ENCODE results near the gene CMC4.

GRCh38 chrX:155061760-155062159 lies 9.2 kb downstream of the CMC4 start:
- TF ChIP-seq, protein P1, sequence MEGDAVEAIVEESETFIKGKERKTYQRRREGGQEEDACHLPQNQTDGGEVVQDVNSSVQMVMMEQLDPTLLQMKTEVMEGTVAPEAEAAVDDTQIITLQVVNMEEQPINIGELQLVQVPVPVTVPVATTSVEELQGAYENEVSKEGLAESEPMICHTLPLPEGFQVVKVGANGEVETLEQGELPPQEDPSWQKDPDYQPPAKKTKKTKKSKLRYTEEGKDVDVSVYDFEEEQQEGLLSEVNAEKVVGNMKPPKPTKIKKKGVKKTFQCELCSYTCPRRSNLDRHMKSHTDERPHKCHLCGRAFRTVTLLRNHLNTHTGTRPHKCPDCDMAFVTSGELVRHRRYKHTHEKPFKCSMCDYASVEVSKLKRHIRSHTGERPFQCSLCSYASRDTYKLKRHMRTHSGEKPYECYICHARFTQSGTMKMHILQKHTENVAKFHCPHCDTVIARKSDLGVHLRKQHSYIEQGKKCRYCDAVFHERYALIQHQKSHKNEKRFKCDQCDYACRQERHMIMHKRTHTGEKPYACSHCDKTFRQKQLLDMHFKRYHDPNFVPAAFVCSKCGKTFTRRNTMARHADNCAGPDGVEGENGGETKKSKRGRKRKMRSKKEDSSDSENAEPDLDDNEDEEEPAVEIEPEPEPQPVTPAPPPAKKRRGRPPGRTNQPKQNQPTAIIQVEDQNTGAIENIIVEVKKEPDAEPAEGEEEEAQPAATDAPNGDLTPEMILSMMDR (conservative IDR thresholded peaks at IDR 0.05; ENCODE audit: low read depth, low read length): no peak
- TF ChIP-seq EZH2 (IDR thresholded peaks at IDR 0.05; ENCODE audit: low read length, unreplicated experiment) (no peak), EZH2phosphoT487 (IDR thresholded peaks at IDR 0.05; ENCODE audit: borderline replicate concordance, low read length) (no peak)
